AG10803 (cell line): Measurements from ENCODE around the gene TRAPPC1.
A peak's percentile ranks its signal among the peaks of the same experiment; 100 is the strongest.

Source experiments
- DNase-seq: peaks from one replicate; pipeline ENCODE4 v3.0.0; 2010; ENCODE audit warnings: low read depth
- H3K4me3 ChIP-seq: 2 replicates; pipeline ENCODE4 v1.5.1; 2011; ENCODE audit warnings: mild to moderate bottlenecking, low read length, control low read depth
- CTCF ChIP-seq: conservative IDR thresholded peaks from 2 replicates; pipeline ENCODE4 v1.5.1; 2011; ENCODE audit warnings: mild to moderate bottlenecking, low read length, control low read depth, inconsistent platforms

The TRAPPC1 gene

GRCh38 chr17:7885367-7886226 is 46.1 kb downstream of the TRAPPC1 start:
- H3K4me3 ChIP-seq, result peak overlapping the region; percentile 92
- TF ChIP-seq CTCF, result no peak
- DNase-seq, result no peak

- no peak for TF ChIP-seq CTCF
- H3K4me3 ChIP-seq, result peak overlapping the region; percentile 92
- no peak for DNase-seq
Observed at GRCh38 chr17:7884581-7885366, 47.0 kb downstream of the TRAPPC1 start.

- peak; percentile 45 for DNase-seq
- TF ChIP-seq CTCF, result no peak
- peak overlapping the region; percentile 77 for H3K4me3 ChIP-seq
Observed at GRCh38 chr17:7883781-7884386, 47.9 kb downstream of the TRAPPC1 start.

- no peak for TF ChIP-seq CTCF
- DNase-seq, result no peak
- H3K4me3 ChIP-seq, result no peak overlapping the region
Observed at GRCh38 chr17:7882629-7883028, 49.1 kb downstream of the TRAPPC1 start.

GRCh38 chr17:7882068-7882467 is 49.7 kb downstream of the TRAPPC1 start:
- no peak for DNase-seq
- no peak overlapping the region for H3K4me3 ChIP-seq
- TF ChIP-seq CTCF, result no peak

- no peak for DNase-seq
- H3K4me3 ChIP-seq, result no peak overlapping the region
- no peak for TF ChIP-seq CTCF
Observed at GRCh38 chr17:7881276-7882054, 50.3 kb downstream of the TRAPPC1 start.
